ENCODE results near the gene SLIT3.

Gene SLIT3

GRCh38 chr5:169260896-169261569, 39.9 kb downstream of the SLIT3 start:
- no peak for DNase-seq

GRCh38 chr5:169258372-169259000, 42.5 kb downstream of the SLIT3 start:
- no peak for DNase-seq

GRCh38 chr5:169256191-169256590, 44.7 kb downstream of the SLIT3 start:
- DNase-seq, result no peak

- DNase-seq, result no peak
Measured at GRCh38 chr5:169253071-169253470, 47.9 kb downstream of the SLIT3 start.

GRCh38 chr5:169251333-169252084, 49.4 kb downstream of the SLIT3 start:
- no peak for DNase-seq

- no peak for DNase-seq
Measured at GRCh38 chr5:169250887-169251286, 50.1 kb downstream of the SLIT3 start.

GRCh38 chr5:169248996-169249395, 51.9 kb downstream of the SLIT3 start:
- DNase-seq, result no peak

- DNase-seq, result no peak
Measured at GRCh38 chr5:169248550-169248949, 52.4 kb downstream of the SLIT3 start.

GRCh38 chr5:169244812-169245211, 56.1 kb downstream of the SLIT3 start:
- no peak for DNase-seq

GRCh38 chr5:169243651-169244422, 57.1 kb downstream of the SLIT3 start:
- DNase-seq, result no peak

GRCh38 chr5:169242849-169243186, 58.1 kb downstream of the SLIT3 start:
- DNase-seq, result no peak

- no peak for DNase-seq
Measured at GRCh38 chr5:169242175-169242848, 58.6 kb downstream of the SLIT3 start.

- no peak for DNase-seq
Measured at GRCh38 chr5:169229342-169229892, 71.5 kb downstream of the SLIT3 start.

- no peak for DNase-seq
Measured at GRCh38 chr5:169226895-169227294, 74.0 kb downstream of the SLIT3 start.

- no peak for DNase-seq
Measured at GRCh38 chr5:169225830-169226356, 75.0 kb downstream of the SLIT3 start.

- no peak for DNase-seq
Measured at GRCh38 chr5:169223595-169223953, 77.4 kb downstream of the SLIT3 start.

GRCh38 chr5:169222934-169223594, 77.9 kb downstream of the SLIT3 start:
- no peak for DNase-seq

- no peak for DNase-seq
Measured at GRCh38 chr5:169221519-169221918, 79.4 kb downstream of the SLIT3 start.

- DNase-seq, result no peak
Measured at GRCh38 chr5:169219961-169220360, 81.0 kb downstream of the SLIT3 start.

GRCh38 chr5:169219351-169219750, 81.6 kb downstream of the SLIT3 start:
- DNase-seq, result no peak

- DNase-seq, result no peak
Measured at GRCh38 chr5:169218861-169219260, 82.1 kb downstream of the SLIT3 start.

- DNase-seq, result no peak
Measured at GRCh38 chr5:169218176-169218575, 82.8 kb downstream of the SLIT3 start.
